HEK293 (cell line): ENCODE data around the gene NCOA3.
A peak's percentile ranks its signal among the peaks of the same experiment; 100 is the strongest.

Experiments
- CTCF ChIA-PET: fragments of 350-600 bp; formaldehyde crosslinking; extraction: SDS; loops from one replicate; lab custom pipeline; 2021; ENCODE audit warnings: antibody characterized with exemption; lab: Yijun Ruan, JAX
- POLR2A ChIA-PET: fragments of 300-600 bp; formaldehyde crosslinking; extraction: SDS; loops from one replicate; lab custom pipeline; 2020; ENCODE audit warnings: antibody characterized with exemption, inconsistent platforms; lab: Yijun Ruan, JAX
- H3K27ac ChIP-seq: fragments of 200-500 bp; sonication (Bioruptor generic); 2 replicates; pipeline ENCODE4 v1.5.1; 2014; ENCODE audit warnings: low read depth, low read length, control low read depth, inconsistent platforms; ENCODE audit errors: extremely low read depth
- H3K36me3 ChIP-seq, 2 experiments: fragments of 200-500 bp in 1 of 2; sonication (Bioruptor generic) in 1 of 2; 1 replicate in 1 of 2; 2 replicates in 1 of 2; pipeline ENCODE4 v1.5.1; 2014 to 2017; ENCODE audit warnings: inconsistent platforms in 2 of 2, low read length in 2 of 2; ENCODE audit not compliant: control insufficient read depth in 2 of 2, insufficient read depth in 1 of 2
- H3K4me1 ChIP-seq: fragments of 200-500 bp; sonication (Bioruptor generic); 2 replicates; pipeline ENCODE4 v1.5.1; 2014; ENCODE audit warnings: mild to moderate bottlenecking, low read length, inconsistent platforms; ENCODE audit not compliant: control insufficient read depth, insufficient read depth
- H3K4me3 ChIP-seq: 2 replicates; pipeline ENCODE4 v1.5.1; 2011; ENCODE audit warnings: low read depth, mild to moderate bottlenecking, control low read depth, low read length, moderate library complexity
- H3K9me3 ChIP-seq: fragments of 200-500 bp; sonication (Bioruptor generic); 2 replicates; pipeline ENCODE4 v1.5.1; 2014; ENCODE audit warnings: low read depth, low read length, inconsistent platforms; ENCODE audit not compliant: control insufficient read depth, insufficient read depth
- GLIS1 ChIP-seq: fragments of 450-650 bp; formaldehyde crosslinking; IDR thresholded peaks from 2 replicates; pipeline ENCODE4 v1.5.1; 2016; ENCODE audit warnings: missing biosample characterization, missing genetic modification characterization
- HOXC10 ChIP-seq: sonication (generic); formaldehyde crosslinking; IDR thresholded peaks from 2 replicates; pipeline ENCODE4 v1.8.1; 2023; ENCODE audit warnings: mild to moderate bottlenecking, missing genetic modification reagents
- KLF16 ChIP-seq: fragments of 450-650 bp; formaldehyde crosslinking; IDR thresholded peaks from 2 replicates; pipeline ENCODE4 v1.5.1; 2017; ENCODE audit warnings: missing biosample characterization, missing genetic modification characterization
- OSR2 ChIP-seq: fragments of 450-650 bp; formaldehyde crosslinking; IDR thresholded peaks from 2 replicates; pipeline ENCODE4 v1.5.1; 2016; ENCODE audit warnings: missing biosample characterization, missing genetic modification characterization
- PRDM1 ChIP-seq: fragments of 450-650 bp; formaldehyde crosslinking; IDR thresholded peaks from 2 replicates; pipeline ENCODE4; 2016; ENCODE audit warnings: missing biosample characterization, missing genetic modification characterization
- SP7 ChIP-seq: fragments of 450-650 bp; formaldehyde crosslinking; IDR thresholded peaks from 2 replicates; pipeline ENCODE4 v1.5.1; 2016; ENCODE audit warnings: missing biosample characterization, missing genetic modification characterization
- TCF7L2 ChIP-seq: IDR thresholded peaks from 2 replicates; pipeline ENCODE4 v1.6.1; 2011; ENCODE audit warnings: low read depth, mild to moderate bottlenecking, inconsistent platforms, low read length, moderate library complexity, borderline replicate concordance
- WT1 ChIP-seq: fragments of 450-650 bp; formaldehyde crosslinking; IDR thresholded peaks from 2 replicates; pipeline ENCODE4 v1.5.1; 2016; ENCODE audit warnings: missing biosample characterization, missing genetic modification characterization
- ZEB2 ChIP-seq: fragments of 450-650 bp; formaldehyde crosslinking; IDR thresholded peaks from 2 replicates; pipeline ENCODE4 v1.5.1; 2016; ENCODE audit warnings: missing biosample characterization, missing genetic modification characterization
- ZNF16 ChIP-seq: fragments of 450-650 bp; formaldehyde crosslinking; IDR thresholded peaks from 2 replicates; pipeline ENCODE4 v1.5.1; 2016; ENCODE audit warnings: low read depth, missing biosample characterization, missing genetic modification characterization
- ZNF221 ChIP-seq: fragments of 450-650 bp; formaldehyde crosslinking; IDR thresholded peaks from 2 replicates; pipeline ENCODE4 v1.5.1; 2017; ENCODE audit warnings: missing biosample characterization, missing genetic modification characterization, borderline replicate concordance
- ZNF23 ChIP-seq: fragments of 450-650 bp; formaldehyde crosslinking; IDR thresholded peaks from 2 replicates; pipeline ENCODE4 v1.5.1; 2016; ENCODE audit warnings: missing biosample characterization, missing genetic modification characterization, borderline replicate concordance
- ZNF302 ChIP-seq: fragments of 450-650 bp; formaldehyde crosslinking; IDR thresholded peaks from 2 replicates; pipeline ENCODE4 v1.5.1; 2016; ENCODE audit warnings: missing biosample characterization, missing genetic modification characterization, low read depth
- ZNF335 ChIP-seq: fragments of 450-650 bp; formaldehyde crosslinking; conservative IDR thresholded peaks from 2 replicates; pipeline ENCODE4 v1.5.1; 2016; ENCODE audit warnings: missing biosample characterization, missing genetic modification characterization
- ZNF664 ChIP-seq: fragments of 450-650 bp; formaldehyde crosslinking; IDR thresholded peaks from 2 replicates; pipeline ENCODE4 v1.5.1; 2016; ENCODE audit warnings: missing biosample characterization, missing genetic modification characterization
- ZNF677 ChIP-seq: fragments of 450-650 bp; IDR thresholded peaks from 2 replicates; pipeline ENCODE4 v1.5.0; 2018; ENCODE audit warnings: missing biosample characterization, mild to moderate bottlenecking, missing genetic modification characterization, moderate library complexity
- ZNF791 ChIP-seq: fragments of 450-650 bp; formaldehyde crosslinking; IDR thresholded peaks from 2 replicates; pipeline ENCODE4 v1.5.1; 2016; ENCODE audit warnings: missing biosample characterization, missing genetic modification characterization
- TF ChIP-seq, protein P1 (sequence below): fragments of 450-650 bp; formaldehyde crosslinking; IDR thresholded peaks from 2 replicates; pipeline ENCODE4 v1.5.1; 2017; ENCODE audit warnings: missing biosample characterization, missing genetic modification characterization
- TF ChIP-seq, protein P2 (sequence below): fragments of 450-650 bp; IDR thresholded peaks from 2 replicates; pipeline ENCODE4 v1.5.1; 2018; ENCODE audit warnings: missing biosample characterization, mild to moderate bottlenecking, missing genetic modification characterization
- TF ChIP-seq, protein P3 (sequence below): fragments of 450-650 bp; formaldehyde crosslinking; IDR thresholded peaks from 2 replicates; pipeline ENCODE4; 2016; ENCODE audit warnings: missing biosample characterization, missing genetic modification characterization
- TF ChIP-seq, protein P4 (sequence below): fragments of 450-650 bp; formaldehyde crosslinking; IDR thresholded peaks from 2 replicates; pipeline ENCODE4 v1.5.1; 2016; ENCODE audit warnings: missing biosample characterization, missing genetic modification characterization
- TF ChIP-seq, protein P5 (sequence below): fragments of 450-650 bp; formaldehyde crosslinking; IDR thresholded peaks from 2 replicates; pipeline ENCODE4 v1.5.1; 2016; ENCODE audit warnings: missing biosample characterization, missing genetic modification characterization
- TF ChIP-seq, protein P6 (sequence below): fragments of 450-650 bp; formaldehyde crosslinking; IDR thresholded peaks from 2 replicates; pipeline ENCODE4 v1.5.1; 2016; ENCODE audit warnings: missing biosample characterization, missing genetic modification characterization

Gene NCOA3

DNA sequence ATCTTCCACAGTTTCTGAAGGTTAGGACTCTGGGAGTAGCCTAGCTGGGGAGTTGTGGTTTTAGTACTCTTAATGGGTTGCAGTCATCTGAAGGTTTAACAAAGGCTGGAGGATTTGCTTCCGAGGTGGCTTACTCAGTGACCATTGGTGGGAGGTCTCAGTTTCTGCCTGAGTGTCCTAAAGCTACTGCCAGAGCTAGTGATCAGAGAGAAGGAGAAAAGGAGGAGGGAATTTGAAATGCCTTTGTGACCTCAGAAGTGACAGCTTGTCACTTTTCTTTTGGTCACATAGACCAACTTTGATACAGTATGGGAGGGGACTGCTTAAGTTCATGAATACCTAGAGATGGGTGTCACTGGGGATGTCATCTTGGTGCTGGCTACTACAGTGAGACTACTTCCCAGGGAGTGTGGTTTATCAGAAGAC, 41.3 kb downstream of the NCOA3 start:
- ChIA-PET CTCF (interaction anchor here (0.8 to 1.0 kb wide), 2 partner anchors 10 to 785 kb away, joined by 3 to 7 read pairs; no protein-coding TSS in a partner anchor), POLR2A (no interaction called here)
- TF ChIP-seq OSR2 (tag by site-specific recombination) (peak; percentile 43), ZNF221 (no peak), ZNF16 (no peak), ZNF302 (tag by site-specific recombination) (no peak), ZNF23 (tag by site-specific recombination) (no peak), WT1 (tag by site-specific recombination) (peak; percentile 80), PRDM1 (peak; percentile 63)
- TF ChIP-seq, protein P1, sequence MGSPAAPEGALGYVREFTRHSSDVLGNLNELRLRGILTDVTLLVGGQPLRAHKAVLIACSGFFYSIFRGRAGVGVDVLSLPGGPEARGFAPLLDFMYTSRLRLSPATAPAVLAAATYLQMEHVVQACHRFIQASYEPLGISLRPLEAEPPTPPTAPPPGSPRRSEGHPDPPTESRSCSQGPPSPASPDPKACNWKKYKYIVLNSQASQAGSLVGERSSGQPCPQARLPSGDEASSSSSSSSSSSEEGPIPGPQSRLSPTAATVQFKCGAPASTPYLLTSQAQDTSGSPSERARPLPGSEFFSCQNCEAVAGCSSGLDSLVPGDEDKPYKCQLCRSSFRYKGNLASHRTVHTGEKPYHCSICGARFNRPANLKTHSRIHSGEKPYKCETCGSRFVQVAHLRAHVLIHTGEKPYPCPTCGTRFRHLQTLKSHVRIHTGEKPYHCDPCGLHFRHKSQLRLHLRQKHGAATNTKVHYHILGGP = no peak
- H3K4me1 ChIP-seq = peaks cover 26% of the 10 kb centered on the region
- H3K27ac ChIP-seq = no peak overlapping the region
- H3K36me3 ChIP-seq = no peaks in the 10 kb centered on the region
- H3K9me3 ChIP-seq = no peaks in the 10 kb centered on the region
- H3K4me3 ChIP-seq = no peak overlapping the region

DNA sequence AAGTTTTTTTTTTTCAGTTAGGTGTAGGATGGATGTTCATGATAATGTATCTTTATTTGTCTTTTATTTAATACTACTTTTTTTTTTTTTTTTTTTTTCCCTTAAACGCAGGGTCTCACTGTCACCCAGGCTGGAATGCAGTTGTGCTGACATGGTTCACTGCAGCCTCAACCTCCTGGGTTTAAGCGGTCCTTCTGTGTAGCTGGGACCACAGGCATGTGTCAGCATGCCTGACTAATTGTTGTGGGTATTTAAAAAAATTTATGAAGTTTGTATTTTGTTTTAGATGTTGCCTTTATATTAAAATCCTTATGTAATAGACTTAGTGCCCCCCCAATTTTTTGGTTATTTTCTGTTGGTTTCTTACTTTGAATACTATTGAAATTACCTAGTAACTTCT, 42.6 kb downstream of the NCOA3 start:
- ChIA-PET POLR2A (interaction anchor here (0.6 to 0.8 kb wide), 3 partner anchors 13 to 108 kb away, joined by 3 to 8 read pairs (median 4); no protein-coding TSS in a partner anchor), CTCF (interaction anchor here (0.6 to 0.8 kb wide), 3 partner anchors 61 to 1493 kb away, joined by 3 to 7 read pairs (median 5); no protein-coding TSS in a partner anchor)
- TF ChIP-seq ZEB2 (tag by site-specific recombination) (0 out of 2 replicates have a peak, but pooled peaks have one; percentile 15), OSR2 (tag by site-specific recombination) (peak; percentile 25; the same call in 1 of the 2 replicates), ZNF335 (tag by site-specific recombination) (peak; percentile 67), TCF7L2 (no peak), GLIS1 (tag by site-specific recombination) (peak; percentile 17; the same call in 1 of the 2 replicates), HOXC10 (CRISPR knock-in tag) (no peak), ZNF791 (tag by site-specific recombination) (no peak), ZNF664 (no peak), ZNF677 (tag by site-specific recombination) (no peak), KLF16 (tag by site-specific recombination) (no peak), SP7 (tag by site-specific recombination) (peak; percentile 28; the same call in 1 of the 2 replicates)
- TF ChIP-seq, protein P2, sequence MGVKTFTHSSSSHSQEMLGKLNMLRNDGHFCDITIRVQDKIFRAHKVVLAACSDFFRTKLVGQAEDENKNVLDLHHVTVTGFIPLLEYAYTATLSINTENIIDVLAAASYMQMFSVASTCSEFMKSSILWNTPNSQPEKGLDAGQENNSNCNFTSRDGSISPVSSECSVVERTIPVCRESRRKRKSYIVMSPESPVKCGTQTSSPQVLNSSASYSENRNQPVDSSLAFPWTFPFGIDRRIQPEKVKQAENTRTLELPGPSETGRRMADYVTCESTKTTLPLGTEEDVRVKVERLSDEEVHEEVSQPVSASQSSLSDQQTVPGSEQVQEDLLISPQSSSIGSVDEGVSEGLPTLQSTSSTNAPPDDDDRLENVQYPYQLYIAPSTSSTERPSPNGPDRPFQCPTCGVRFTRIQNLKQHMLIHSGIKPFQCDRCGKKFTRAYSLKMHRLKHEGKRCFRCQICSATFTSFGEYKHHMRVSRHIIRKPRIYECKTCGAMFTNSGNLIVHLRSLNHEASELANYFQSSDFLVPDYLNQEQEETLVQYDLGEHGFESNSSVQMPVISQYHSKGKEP = no peak
- TF ChIP-seq, protein P3, sequence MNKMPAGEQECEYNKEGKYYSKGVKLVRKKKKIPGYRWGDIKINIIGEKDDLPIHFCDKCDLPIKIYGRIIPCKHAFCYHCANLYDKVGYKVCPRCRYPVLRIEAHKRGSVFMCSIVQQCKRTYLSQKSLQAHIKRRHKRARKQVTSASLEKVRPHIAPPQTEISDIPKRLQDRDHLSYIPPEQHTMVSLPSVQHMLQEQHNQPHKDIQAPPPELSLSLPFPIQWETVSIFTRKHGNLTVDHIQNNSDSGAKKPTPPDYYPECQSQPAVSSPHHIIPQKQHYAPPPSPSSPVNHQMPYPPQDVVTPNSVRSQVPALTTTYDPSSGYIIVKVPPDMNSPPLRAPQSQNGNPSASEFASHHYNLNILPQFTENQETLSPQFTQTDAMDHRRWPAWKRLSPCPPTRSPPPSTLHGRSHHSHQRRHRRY = no peak
- TF ChIP-seq, protein P4, sequence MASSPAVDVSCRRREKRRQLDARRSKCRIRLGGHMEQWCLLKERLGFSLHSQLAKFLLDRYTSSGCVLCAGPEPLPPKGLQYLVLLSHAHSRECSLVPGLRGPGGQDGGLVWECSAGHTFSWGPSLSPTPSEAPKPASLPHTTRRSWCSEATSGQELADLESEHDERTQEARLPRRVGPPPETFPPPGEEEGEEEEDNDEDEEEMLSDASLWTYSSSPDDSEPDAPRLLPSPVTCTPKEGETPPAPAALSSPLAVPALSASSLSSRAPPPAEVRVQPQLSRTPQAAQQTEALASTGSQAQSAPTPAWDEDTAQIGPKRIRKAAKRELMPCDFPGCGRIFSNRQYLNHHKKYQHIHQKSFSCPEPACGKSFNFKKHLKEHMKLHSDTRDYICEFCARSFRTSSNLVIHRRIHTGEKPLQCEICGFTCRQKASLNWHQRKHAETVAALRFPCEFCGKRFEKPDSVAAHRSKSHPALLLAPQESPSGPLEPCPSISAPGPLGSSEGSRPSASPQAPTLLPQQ (tag by site-specific recombination) = peak; percentile 62; the same call in 1 of the 2 replicates
- TF ChIP-seq, protein P5, sequence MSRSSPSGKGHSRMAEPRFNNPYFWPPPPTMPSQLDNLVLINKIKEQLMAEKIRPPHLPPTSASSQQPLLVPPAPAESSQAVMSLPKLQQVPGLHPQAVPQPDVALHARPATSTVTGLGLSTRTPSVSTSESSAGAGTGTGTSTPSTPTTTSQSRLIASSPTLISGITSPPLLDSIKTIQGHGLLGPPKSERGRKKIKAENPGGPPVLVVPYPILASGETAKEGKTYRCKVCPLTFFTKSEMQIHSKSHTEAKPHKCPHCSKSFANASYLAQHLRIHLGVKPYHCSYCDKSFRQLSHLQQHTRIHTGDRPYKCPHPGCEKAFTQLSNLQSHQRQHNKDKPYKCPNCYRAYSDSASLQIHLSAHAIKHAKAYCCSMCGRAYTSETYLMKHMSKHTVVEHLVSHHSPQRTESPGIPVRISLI (tag by site-specific recombination) = 0 out of 2 replicates have a peak, but pooled peaks have one; percentile 53
- TF ChIP-seq, protein P6, sequence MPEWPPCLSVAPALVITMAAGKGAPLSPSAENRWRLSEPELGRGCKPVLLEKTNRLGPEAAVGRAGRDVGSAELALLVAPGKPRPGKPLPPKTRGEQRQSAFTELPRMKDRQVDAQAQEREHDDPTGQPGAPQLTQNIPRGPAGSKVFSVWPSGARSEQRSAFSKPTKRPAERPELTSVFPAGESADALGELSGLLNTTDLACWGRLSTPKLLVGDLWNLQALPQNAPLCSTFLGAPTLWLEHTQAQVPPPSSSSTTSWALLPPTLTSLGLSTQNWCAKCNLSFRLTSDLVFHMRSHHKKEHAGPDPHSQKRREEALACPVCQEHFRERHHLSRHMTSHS = no peak
- Histone ChIP-seq H3K27ac (no peak overlapping the region), H3K4me3 (no peak overlapping the region), H3K9me3 (no peaks in the 10 kb centered on the region), H3K36me3 (no peaks in the 10 kb centered on the region), H3K4me1 (peaks cover 22% of the 10 kb centered on the region)
